Activated CD8-positive, alpha-beta memory T cell treated with anti-CD3 and anti-CD28 coated beads, Interleukin-2, amount 50 U/mL, for 24 hours (primary cell): Measurements from ENCODE around the gene DOK7.

Source experiments
- DNase-seq: peaks from one replicate; pipeline ENCODE4 v3.0.0-alpha.2; 2020; ENCODE audit errors: extremely low read depth

The DOK7 gene

DNA sequence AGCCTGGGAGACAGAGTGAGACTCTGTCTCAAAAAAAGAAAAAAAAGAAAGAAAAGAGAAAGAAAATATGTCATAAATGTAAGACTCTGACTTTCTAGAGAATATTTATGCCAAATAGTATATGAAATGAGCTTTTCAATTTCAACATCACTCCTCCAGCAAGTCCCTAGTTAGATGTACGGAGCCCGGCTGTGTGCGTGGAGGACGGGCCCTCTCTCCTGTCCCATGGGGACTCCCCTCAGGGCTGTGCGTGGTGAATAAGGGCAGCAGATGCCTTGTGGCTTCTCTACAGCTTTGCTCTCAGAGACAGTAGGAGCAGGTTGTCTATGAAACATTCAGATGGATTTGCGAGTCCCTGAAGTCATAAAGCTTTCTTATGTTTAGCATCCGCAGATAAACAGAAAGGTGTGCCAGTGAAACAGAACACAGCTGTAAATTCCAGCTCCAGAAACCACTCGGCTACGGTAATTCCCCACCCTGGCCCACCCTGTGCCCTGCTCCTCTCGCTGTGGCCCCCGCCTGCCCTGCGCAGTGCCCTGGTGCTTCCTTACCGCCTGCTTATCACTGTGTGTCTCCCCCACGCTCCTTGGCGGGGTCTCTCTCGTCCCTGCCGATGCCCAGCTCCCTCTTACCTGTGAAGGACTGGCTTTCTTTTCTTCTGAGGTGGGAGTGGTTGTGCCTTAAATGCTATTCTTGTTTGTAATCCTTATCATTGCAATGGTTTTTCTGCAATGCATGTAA lies 35.2 kb upstream of the DOK7 start:
- no peak for DNase-seq

DNA sequence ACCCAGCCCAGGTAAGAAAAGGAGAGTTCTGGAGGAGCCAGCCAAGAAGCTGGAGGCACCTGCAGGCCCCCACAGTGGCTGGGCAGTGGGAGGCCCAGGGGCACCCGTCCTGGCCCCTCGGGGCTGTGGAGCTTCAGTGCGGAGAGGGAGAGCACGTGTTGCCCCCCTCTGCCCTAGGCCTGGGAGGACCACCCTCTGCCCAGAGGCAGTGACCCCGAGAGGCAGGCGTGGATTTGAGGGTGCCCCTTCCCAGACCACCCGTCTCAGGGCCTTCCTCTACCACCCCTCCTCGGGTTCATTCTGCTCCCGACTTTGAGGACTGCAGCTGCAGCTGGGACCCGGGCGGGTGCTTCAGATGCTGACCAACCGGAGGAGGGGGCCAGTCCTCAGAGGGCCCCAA lies 33.5 kb upstream of the DOK7 start:
- DNase-seq, result no peak

DNA sequence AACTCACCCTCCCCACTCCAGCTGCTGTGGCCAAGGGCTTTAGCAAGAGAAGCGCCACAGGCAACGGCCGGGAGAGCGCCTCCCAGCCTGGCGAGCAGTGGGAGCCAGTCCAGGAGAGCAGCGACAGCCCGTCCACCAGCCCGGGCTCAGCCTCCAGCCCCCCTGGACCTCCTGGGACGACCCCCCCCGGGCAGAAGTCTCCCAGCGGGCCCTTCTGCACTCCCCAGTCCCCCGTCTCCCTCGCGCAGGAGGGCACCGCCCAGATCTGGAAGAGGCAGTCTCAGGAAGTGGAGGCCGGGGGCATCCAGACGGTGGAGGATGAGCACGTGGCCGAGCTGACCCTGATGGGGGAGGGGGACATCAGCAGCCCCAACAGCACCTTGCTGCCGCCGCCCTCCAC lies 32.6 kb upstream of the DOK7 start:
- DNase-seq, result no peak

DNA sequence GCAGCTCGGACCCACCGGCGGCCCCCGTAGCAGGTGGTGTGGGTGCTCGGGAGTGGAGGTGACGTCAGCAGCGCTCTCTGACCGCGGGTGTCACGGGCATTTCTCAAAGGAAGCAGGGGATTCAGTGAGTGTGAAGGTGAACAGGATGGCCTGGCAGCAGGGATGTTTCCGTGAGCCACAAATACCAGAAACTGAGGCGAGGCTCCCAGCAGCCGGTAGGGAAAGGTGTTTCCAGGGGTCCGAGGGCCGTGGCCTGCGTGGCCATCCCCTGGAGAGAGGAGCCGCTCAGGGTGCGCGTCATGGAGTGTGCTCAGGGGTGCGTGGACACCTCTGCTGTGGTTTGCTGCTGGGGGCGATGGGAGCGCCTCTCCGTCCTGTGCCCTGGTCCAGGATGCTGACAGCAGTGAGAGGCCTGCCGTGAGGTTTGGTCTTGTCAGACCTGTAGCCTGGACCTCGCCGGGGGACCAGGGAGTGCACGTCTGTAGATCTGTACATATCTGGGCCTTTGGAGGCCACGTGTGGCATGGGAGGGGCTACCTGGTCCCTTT lies 31.6 kb upstream of the DOK7 start:
- no peak for DNase-seq

DNA sequence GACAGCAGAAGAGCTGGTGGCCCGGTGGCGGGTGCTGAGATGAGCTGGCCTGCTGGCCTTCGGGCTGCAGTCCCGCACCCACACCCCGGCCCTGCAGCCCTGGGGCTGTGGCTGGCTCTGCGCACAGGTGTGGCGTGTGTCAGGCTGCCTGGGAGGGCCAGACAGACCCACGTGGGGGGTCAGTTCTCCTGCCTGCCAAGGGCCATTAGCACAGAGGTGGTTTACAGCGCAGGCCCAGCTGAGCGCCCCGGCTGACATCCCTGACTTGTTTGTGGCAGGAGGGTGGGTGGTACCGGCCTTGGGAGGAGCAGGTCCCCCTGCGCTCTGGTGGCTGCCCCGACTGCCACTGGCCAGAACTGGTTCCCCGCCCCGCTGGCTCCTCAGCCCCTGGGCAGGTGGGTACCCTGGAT lies 30.7 kb upstream of the DOK7 start:
- no peak for DNase-seq

DNA sequence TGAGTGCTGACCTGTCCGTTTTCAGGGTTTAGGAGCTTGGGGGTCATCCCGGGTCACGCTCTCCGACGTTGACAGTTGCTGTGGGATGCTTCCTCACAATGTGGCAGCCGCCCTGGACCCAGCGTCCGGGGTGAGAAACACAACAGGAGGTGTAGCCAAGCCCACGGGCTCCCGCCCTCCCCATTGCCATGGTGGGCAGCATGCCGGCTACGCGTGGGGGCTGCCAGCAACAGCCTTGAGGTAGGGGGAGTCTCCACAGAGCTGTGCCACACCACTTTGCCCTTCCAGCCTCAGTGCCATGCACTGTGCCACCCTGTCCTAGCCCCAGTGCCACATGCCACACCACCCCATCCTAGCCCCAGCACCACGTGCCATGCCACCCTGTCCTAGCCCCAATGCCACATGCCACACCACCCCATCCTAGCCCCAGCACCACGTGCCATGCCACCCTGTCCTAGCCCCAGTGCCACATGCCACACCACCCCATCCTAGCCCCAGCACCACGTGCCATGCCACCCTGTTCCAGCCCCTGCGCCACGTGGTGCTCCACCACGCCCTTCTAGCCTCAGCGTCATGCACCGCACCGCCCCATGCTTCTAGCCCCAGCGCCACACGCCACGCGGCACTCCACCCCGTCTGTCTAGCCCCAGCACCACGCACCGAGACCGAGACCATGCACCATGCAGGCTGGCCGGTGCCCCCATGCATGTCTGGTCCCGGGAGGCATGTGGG lies 29.8 kb upstream of the DOK7 start:
- DNase-seq, result no peak

DNA sequence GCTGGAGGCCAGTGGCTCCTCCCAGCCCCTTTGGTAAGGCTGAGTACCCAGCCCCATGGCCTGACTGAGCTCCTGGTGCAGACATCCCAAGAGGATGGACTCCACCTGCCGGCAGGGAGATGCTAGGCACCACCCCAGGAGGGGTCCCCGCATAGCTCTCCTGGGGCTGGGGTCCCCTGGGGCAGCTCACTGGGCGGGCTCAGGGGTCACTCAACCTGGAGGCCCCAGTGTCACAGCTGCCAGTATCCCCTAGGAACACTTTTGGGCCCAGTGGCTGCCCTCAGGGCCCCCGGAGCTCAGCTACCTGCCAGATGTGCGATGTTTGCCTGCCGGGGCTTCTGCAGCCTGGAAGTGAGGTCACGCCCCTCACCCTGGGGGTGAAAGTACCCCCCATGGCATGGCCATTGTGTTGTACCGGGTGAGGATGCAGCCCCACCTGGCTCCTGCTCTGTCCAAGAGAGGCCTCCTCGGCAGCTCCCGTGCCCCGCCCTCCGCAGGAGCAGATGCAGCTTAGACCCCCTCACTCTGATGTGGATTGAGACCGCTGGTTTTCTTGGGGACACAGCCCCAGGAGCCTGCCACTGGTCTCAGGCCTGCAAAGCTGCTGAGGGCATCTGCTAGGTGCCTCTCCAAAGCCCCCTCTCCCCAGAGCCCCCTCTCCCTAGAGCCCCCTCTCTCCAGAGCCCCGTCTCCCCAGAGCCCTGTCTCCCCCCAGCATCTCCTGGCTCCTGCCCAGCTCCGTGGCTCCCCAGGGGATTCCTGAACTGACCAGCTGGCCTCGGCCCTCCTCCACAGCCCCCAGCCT lies 28.0 kb upstream of the DOK7 start:
- no peak for DNase-seq

DNA sequence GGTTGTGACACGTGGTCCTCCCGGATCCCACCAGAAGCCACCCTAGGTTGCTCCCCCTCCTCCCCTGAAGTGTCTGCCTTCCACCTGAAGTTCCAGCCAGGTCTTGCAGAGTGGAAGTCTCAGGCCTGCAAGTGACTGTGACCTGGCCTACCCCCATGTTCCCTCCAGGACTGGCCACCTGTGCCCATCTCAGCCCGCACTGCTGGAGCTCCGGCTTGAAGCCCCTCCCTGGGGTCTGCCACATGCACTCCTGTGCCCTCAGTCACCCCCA lies 27.5 kb upstream of the DOK7 start:
- DNase-seq, result no peak

DNA sequence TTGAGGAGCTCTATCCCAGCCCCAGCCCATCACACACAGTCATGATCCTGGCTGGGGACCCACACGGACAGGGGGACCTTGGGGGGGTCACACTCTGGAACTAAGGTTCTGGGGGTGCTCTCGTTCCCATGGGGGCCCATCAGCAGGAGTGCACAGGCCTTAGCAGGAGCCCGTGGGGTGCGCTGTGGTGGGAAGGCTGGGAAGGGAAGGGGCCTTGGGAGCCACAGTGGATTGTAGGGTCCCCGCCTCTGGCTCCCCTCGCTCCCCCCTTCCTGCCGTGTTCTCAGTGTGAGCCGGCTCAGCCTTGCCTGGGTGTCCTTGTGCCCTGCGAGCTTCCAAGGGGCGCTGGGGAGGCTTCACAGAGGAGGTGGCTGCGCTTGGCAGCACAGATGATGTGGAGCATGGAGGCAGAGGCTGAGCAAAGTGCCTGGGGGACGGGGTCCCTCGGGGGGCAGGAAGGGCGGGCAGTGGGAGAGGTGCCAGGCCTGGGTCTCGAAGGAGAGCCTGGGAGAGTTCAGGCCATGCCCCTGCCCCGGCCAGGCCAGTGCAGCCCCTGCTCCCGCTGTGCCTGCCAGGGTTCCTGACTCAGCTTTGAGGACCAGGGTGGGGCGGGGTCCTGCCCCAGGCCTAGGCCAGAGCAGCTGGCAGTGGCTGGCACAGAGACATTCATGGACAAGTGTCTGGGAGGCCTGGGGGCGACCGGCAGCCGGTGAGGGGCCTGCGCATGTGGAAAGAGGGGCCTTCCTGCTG lies 26.9 kb upstream of the DOK7 start:
- no peak for DNase-seq

DNA sequence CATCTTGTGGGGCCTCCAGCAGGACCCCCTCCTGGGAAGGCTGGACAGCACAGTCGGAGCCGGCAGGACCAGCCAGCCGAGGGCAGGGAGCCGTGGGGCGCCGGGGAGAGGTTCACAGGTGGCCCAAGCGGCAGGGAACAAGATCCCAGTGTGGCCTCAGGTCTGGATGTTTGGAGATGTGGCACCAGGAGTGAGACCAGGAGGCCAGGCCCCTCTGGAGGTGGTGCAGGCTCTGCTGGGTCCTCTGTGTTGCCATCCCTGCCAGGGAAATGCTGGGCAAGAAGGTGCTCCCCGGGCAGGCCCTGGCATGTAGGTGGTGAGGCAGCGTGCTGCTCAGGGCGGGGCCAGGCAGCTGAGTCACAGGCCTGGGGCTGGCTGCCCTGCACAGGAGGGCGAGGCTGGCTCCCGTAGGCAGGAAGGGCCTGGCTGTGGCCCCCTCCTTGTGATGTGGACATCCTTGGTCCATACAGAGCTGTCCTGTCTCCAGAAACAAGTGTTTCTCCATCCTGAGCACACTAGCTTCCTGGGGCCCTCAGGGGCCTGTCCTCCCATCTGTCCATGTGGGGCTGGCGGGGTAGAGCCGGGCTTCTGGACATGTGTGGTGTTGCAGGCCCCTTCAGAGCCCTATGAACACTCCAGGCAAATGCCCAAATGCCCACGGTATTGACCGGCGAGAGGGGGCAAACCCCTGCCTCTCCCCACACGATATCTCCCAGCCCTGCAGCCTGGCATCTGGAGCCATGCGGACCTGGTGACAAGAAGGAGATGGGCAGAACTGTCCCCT lies 26.1 kb upstream of the DOK7 start:
- DNase-seq, result no peak

DNA sequence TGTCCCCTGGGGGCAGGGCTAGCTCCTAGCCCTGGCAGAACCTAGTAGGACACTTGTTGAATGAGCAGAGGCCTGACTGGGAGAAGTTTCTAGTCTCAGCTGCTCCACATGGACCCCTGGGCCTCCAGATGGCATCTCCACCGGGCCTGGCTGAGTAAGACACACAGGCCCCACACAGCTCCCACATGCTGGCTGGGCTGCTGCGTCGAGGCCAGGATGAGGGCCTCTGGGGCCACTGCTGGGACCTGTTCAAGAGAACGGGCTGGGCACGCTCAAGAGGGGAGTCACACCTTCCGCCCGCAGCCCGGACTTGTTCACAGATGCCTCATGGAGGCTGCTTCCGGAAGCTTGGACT lies 25.5 kb upstream of the DOK7 start:
- DNase-seq, result no peak

DNA sequence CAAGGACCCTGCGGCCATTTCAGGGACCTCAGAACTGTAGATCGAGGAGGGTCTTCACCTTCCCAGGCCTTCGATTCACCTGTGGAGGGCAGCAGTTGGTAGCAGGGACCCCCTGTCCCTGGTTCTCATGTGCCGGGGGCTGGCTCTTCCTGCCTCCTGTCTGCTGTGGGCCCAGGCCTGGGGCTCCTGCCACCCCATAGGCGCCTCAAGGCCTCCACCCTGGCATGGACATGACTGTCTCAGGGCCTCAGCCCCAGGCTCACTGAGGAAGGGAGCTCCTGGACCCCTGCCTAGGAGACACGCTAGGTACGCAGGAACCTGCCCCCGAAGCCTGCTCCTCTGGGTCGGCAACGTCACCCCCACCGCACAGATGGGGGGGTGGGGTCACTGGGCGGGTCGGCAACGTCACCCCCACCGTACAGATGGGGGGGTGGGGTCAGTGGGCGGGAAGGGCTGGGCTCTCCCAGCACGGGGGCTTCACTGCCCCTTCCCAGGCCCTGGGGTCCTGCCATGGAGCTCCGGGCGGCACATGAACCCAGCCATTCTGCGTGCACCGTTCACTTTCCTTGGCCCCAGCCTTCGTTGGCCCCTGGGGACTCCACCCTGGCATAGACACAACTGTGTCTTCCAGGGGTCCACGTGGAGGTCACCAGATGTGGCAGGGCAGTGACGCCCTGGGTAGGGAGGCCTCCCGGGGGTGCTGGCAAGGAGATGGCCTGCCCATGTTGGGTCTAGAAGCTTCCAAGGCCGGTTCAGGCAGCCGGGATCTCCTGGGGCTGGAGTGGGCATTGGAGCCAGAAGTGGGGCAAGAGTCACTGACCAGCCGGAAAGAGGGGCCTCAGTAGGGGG lies 24.9 kb upstream of the DOK7 start:
- DNase-seq, result no peak

DNA sequence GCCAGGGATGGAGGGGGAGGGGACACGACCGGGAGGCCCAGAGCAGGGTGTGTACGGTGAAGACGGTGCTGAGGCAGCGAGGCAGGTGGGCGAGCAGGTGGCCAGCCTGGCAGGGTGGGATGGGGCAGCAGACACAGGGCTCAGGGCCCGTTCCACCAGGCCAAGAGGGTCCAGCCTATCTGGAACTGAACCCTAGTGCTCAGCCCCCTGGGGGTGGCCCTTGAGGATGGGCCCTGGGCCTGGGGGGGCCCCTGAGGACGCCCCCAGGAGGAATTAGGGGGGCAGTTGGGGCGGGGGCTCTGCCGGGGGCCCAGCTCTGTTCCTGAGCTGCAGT lies 24.3 kb upstream of the DOK7 start:
- DNase-seq, result no peak

DNA sequence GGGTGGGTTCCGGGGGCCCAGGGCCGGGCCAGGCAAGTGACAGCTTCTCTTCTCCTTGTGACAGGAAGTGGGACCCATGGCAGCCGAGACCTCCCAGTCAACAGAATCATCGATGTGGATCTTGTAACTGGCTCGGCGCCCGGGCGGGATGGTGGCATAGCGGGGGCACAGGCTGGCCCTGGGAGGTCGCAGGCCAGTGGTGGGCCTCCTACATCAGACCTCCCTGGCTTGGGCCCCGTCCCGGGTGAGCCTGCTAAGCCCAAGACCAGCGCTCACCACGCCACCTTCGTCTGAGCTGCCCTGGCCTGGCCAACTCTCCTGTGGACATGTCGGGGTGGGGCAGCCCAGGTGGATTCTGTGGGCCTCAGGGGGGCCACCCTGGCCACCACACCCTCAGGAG lies 23.7 kb upstream of the DOK7 start:
- no peak for DNase-seq

DNA sequence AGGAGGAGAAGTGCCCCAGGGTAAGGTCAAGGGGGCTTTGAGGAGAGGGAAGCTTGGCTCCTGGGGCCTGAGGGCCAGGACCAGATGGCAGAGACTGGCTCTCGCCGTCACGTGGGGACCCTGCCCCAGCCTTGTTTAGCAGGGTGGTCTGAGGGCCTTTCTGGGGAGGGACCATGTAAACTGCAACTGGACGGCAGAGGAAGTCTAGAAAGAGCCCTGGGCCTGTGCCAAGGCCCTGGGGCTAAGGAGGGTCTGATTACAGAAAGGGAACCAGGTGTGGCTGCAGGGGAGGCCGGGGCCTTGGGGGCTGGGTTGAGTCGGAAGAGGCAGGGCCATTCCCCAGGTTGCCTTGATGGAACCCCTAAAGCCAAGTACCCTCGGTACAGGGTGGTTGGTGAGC lies 23.1 kb upstream of the DOK7 start:
- no peak for DNase-seq

DNA sequence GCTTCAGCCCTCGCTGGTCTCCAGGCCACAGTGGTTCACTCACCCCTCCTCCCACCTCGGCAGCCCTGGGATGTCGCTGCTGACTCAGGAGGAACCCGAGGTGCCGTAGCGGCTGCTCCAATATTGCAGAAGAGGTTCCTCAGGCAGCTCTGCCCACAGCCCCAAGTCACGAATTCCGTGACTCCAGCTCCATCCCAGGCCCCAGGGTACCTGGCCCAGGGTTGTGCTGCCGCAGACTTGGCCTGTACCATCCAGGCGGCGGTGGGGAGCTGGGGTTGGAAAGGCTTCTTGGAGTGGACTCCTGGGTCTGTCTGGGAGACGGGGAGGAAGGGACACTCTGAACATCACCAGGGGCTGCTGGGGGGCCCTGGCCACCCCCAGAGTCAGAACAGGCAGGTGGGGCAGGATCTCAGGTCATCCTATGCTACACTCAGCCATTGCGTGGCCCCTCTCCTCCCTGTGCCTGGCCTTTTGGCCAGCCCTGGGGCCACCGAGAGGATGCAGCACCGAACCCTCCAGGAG lies 22.1 kb upstream of the DOK7 start:
- DNase-seq, result no peak

DNA sequence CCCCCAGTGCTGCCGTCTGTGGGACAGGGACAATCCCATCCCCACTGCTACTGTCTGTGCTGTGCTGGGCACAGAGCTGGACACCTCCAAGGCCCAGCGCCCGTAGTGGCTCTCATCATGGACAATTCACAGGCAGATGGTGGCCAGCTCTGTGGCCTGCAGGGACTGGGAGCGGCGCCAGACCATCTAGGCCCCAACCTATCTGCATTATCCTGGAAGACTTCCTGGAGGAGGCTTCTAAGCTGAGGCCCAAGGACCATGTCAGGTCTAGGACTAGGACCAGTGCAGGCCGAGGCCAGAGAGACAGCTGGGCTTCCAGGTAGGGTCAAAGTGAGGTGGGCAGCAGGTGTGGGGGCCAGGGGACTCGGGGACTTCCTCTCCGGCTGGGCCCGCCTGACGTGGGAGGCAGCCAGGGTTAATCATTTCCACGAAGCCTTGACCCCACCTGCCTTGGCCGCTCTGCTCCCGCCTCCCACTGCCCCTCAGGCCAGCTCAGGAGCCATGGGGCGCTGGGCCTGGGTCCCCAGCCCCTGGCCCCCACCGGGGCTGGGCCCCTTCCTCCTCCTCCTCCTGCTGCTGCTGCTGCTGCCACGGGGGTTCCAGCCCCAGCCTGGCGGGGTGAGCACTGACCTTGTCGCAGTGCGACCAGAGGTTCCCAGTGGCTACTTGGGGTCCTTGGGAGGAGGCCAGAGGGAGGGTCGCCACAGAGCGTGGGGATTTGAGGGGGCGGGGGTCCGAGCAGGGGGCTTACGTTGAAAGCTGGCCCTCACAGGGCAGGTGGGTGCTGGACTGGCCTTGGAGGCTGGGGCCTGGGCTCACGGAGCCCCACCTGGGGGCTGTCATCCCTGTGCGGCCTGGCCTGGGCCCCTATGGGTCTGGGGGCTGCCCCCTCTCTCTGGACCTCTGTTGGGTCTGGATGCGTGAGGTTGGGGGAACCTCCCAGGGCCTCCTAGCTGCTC lies 21.3 kb upstream of the DOK7 start, which contains the start of gene HGFAC:
TSS of gene HGFAC (plus strand) at position 468 of the 959 bp plus-strand sequence. CDS start at position 502, 34 bp downstream.
- no peak for DNase-seq

DNA sequence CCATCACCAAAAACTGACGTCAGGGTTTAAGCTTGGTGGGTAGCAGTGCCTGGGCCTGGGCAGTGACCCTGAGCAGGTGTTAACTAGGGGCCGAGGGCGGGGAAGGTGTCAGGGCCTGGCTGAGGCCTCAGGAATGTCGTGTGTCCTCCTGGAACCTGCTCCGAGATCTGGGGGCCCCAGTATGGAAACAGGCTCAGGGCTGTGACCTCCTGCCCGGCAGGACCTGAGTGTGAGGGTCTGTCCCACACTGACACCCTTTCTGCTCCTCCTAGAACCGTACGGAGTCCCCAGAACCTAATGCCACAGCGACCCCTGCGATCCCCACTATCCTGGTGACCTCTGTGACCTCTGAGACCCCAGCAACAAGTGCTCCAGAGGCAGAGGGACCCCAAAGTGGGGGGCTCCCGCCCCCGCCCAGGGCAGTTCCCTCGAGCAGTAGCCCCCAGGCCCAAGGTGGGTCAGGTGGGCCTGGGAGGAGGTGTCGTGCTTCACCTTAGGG lies 20.6 kb upstream of the DOK7 start:
- DNase-seq, result no peak
